HG03108 (cell line): ENCODE data around the gene CUL3.
"Not testable (repeated sequence)": the region's sequence is repeated elsewhere in the genome, so short reads cannot be mapped to it uniquely, and the experiment has no call there.

ENCODE experiments used
- ATAC-seq: cut with Tn5 transposase; IDR thresholded peaks from one replicate; pipeline ENCODE4 v1.9.1; 2021; ENCODE audit warnings: moderate library complexity; ENCODE audit not compliant: unreplicated experiment

The CUL3 gene

GRCh38 chr2:224485081-224486014, 99.8 kb downstream of the CUL3 start:
- not testable (repeated sequence) for ATAC-seq

- no peak for ATAC-seq
These were observed 105.3 kb downstream of the CUL3 start for GRCh38 chr2:224479826-224480225.

- no peak for ATAC-seq
These were observed 112.3 kb downstream of the CUL3 start for GRCh38 chr2:224472827-224473226.

DNA sequence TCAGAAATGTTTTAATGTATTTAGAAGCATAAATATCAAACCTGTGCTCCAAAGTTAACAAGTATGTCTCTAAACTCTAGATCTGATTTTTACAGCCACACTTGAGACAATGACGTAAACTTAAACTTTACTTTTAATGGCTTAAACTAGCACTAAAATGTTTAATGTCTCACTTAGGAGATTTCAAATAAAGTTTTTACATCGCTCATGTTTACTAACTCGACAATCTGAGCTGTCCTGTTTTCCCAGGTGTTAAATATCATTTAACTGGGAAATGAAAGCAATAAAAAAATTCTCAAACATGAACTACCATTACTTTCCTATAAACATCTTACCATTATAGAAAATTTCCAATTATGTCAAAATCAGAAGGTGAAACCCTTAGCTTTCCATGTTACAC, 113.0 kb downstream of the CUL3 start:
- ATAC-seq: no peak

- no peak for ATAC-seq
These were observed 115.7 kb downstream of the CUL3 start for GRCh38 chr2:224469374-224469964.

DNA sequence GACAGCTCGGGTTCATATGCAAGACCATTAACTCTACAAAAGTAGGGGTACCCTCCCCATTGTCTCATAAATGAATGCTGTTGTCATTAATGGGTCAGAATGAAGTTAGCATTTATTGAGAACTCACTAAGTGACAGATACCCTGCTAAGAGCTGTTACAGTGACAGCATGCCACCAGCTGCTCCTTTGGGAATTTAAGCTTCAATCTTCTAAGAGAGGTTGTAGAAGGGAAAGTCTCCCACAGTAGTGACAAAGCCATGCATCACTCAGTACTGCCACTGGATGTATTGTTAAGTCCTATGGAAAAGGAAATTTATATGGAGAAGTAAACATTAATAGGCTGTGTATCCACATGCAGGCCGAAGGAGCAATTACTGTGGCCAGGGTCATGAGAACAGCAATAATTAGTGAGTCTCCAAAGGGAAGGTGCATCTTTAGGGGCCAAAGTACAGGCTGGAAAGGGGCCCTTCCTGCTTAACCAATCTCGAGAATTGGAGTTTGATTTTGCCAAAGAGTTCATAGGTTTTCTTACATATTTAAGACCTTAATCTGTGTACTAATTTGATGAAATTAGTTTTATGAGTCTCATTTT, 118.8 kb downstream of the CUL3 start:
- no peak for ATAC-seq

DNA sequence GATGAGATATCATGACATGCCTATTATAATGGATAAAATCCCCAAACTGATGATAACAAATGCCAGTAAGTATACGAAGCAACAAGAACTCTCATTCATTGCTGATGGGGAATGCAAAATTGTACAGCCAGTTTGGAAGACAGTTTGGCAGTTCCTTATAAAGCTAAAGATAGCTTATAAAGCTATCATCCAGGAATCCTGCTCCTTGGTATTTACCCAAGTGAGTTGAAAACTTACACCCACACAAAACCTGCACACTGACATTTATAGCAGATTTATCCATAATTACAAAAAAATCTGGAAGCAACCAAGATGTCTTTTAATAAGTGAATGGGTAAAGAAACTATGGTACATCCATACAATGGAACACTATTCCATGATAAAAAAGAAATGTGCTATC, 123.8 kb downstream of the CUL3 start:
- ATAC-seq: no peak

GRCh38 chr2:224457408-224458096, 127.6 kb downstream of the CUL3 start:
- ATAC-seq: no peak

- no peak for ATAC-seq
These were observed 131.3 kb downstream of the CUL3 start for GRCh38 chr2:224453892-224454291.

DNA sequence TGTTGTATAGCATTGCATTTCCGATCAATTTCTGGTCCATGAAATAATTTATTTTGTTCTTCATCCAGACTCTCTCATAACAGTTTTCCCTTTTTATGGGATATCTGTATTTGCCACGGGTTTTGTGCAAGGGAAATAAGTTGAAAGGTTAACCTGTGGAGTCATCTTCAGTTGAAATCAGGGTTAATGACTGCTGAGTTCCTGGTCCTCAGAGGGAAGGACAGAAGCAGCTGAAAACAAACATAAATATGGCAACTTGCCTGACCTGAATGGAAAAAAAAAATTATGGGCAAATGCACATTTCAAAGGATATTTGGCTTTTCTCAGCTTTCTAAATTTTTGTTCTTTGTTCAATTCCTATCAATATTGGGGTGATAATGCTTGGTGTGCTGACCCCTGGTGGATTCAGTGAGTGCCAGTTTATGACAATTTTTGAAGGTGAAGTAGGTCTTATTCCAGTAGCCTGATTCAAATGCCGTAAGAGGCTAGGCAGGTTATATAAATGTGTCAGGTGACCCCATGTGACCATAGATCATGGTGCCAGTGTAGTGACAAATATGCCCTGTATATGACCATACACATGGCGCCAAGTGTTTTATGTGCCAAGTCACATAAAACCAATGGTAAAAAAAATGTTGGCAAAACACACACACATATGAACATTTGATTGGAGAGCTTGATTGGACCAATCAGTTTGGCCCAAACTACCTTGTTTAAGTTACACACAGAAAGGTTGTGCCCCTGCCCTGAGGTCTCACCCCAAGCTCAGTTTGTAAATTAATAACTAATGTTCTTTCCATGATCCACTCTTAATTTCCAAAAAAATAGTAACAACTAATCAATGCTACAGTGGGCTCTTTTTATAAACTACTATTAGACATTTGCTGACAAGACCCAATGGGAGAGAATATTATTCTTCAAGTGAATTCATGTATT, 135.7 kb downstream of the CUL3 start:
- no peak for ATAC-seq

- no peak for ATAC-seq
These were observed 136.9 kb downstream of the CUL3 start for GRCh38 chr2:224448236-224448635.

DNA sequence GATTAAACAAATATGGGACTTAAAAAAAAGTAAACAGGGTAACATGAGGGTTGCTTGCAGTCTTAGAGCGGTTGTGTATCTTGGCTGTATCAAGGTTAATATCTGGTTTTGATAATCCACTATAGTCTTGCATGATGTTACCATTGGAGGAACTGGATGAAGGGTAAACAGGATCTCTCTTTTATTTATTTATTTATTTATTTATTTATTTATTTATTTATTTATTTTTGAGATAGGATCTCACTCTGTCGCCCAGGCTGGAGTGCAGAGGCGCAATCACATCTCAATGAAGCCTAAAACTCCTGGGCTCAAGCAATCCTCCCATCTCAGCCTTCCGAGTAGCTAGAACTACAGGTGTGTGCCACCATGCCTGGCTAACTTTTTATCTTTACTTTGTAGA, 140.4 kb downstream of the CUL3 start:
- ATAC-seq: no peak

GRCh38 chr2:224444021-224444420, 141.1 kb downstream of the CUL3 start:
- no peak for ATAC-seq

DNA sequence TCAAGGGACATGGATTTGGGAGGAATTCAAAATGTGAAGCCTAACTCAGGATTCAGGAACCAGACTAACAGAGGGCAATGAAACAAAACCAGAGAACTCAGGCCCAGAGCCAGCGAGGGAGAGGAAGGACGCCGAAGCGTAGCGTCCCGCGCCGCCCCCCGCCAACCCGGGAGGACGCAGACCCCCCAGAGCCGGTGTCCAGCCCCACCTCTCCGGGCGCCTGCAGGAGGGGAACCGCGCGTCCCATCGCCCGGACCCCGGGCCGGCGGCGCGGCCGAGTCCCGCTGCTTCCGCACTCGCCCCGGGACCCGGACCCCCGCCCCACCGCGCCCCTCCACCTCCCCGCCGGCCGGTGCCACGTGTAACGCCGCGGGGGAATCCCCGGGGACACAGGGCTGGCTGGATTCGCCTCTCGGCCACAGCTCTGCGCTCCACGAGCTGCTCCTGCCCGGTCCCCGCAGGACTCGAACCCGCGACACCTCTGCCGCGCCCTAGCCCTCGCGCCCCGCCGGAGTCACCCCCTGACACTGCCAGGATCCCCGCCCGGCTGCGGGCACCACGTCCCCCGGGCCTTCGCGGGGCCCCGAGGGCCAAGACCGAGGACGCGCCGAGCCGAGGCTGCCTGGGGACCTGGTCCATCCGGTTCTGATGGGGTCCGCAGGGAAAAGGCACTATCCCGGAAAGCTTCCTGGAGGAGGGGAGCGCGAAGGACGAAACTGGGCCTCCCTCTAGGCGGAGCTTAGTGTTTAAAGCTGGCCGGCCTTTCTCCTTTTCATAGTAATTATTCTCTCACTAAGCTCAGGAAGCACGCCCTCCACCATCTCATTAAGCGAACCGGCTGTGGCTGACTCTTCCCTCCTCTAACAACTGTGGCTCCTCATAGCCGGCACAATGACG, 142.8 kb downstream of the CUL3 start:
- no peak for ATAC-seq

DNA sequence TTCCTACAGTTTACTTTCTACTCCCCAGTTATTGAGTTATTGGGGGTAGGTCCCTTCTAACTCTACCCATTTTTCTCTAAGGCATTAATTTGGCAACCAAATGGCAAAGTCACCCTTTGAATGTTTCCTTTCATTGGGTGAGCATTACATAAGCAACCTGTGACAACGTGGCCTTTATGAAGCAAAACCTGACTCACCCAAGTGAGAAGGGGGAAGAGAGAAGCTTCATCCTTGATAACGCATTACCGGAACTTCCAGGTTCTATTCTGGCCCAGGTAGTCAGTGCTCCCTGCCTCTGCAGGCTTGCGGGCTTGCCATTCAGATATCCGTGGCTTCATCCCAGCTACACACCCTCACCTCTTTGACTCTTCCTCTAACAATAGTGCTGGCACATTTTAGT, 144.2 kb downstream of the CUL3 start:
- ATAC-seq: no peak

DNA sequence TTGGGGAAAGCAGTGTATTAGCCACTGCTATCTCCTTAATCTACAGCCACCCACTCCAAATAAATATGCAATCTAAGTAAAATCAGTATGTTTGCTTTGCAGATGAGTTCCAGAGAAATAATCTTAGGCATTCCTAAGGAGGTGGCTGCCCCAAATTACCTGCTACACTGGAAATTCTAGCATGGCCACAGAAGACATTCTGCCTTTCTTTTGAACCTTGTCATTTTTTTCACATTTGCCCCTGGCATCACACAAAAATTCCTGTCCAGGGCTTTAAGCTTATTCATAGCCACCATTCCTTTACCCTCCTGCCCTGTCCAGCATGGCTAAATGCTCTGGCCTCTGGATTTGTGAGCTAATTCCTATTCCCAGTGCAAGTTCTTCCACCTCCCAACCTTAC, 146.4 kb downstream of the CUL3 start:
- ATAC-seq: no peak

- ATAC-seq: no peak
These were observed 148.5 kb downstream of the CUL3 start for GRCh38 chr2:224436634-224437033.

DNA sequence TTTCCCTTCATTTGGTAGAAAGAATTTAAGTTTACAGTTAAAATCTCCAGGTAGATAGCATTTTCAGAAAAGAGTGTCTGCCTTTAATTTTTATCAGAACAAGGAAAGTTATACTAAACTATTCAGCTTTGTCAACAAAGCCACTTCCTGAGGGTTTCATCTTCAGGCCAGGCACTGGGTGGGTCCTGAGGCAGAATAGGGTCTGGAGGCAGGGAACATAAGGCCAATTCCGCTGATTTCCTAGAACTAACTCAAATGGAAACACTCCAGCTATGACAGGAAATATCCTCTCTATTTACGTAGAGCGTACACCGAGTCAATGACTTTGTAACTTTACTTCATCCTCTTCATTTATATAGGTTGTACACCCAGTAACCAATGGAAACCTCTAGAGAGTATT, 150.5 kb downstream of the CUL3 start:
- no peak for ATAC-seq

- no peak for ATAC-seq
These were observed 151.7 kb downstream of the CUL3 start for GRCh38 chr2:224433442-224433841.
